IMR-90 (cell line): ENCODE measurements around the gene CIBAR2.

ENCODE experiments used
- POLR2A ChIP-seq: IDR thresholded peaks from 2 replicates; pipeline ENCODE4 v1.6.1; 2012; ENCODE audit warnings: mild to moderate bottlenecking, low read depth, low read length
- RFX5 ChIP-seq: IDR thresholded peaks from 2 replicates; pipeline ENCODE4 v1.8.0; 2012; ENCODE audit warnings: low read depth, mild to moderate bottlenecking, low read length, moderate library complexity
- USF2 ChIP-seq: fragments of 150-350 bp; IDR thresholded peaks from 2 replicates; pipeline ENCODE4 v1.6.1; 2017; ENCODE audit warnings: mild to moderate bottlenecking, antibody characterized with exemption, low read length, low read depth
- TF ChIP-seq, protein P1 (sequence below): conservative IDR thresholded peaks from 2 replicates; pipeline ENCODE4 v1.5.1; 2012; ENCODE audit warnings: mild to moderate bottlenecking, low read depth, low read length, improper control_type of control experiment

GRCh38 chr16:85085721-85086120 is 26.6 kb downstream of the CIBAR2 start:
- TF ChIP-seq POLR2A, result no peak
- TF ChIP-seq, protein P1, sequence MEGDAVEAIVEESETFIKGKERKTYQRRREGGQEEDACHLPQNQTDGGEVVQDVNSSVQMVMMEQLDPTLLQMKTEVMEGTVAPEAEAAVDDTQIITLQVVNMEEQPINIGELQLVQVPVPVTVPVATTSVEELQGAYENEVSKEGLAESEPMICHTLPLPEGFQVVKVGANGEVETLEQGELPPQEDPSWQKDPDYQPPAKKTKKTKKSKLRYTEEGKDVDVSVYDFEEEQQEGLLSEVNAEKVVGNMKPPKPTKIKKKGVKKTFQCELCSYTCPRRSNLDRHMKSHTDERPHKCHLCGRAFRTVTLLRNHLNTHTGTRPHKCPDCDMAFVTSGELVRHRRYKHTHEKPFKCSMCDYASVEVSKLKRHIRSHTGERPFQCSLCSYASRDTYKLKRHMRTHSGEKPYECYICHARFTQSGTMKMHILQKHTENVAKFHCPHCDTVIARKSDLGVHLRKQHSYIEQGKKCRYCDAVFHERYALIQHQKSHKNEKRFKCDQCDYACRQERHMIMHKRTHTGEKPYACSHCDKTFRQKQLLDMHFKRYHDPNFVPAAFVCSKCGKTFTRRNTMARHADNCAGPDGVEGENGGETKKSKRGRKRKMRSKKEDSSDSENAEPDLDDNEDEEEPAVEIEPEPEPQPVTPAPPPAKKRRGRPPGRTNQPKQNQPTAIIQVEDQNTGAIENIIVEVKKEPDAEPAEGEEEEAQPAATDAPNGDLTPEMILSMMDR, result no peak
- TF ChIP-seq USF2, result no peak
- no peak for TF ChIP-seq RFX5
